GM12864 (cell line): ENCODE measurements around the gene ADCK2.

Experiments
- DNase-seq: peaks from one replicate; pipeline ENCODE4 v3.0.0-alpha.2; 2011; ENCODE audit warnings: low read depth
- H3K4me3 ChIP-seq: 2 replicates; pipeline ENCODE4 v1.5.1; 2011; ENCODE audit warnings: mild to moderate bottlenecking, low read depth, low read length, control low read depth
- TF ChIP-seq, protein P1 (sequence below): IDR thresholded peaks from 2 replicates; pipeline ENCODE4 v1.5.1; 2011; ENCODE audit warnings: low read depth, mild to moderate bottlenecking, moderate library complexity, low read length, control low read depth, inconsistent platforms; ENCODE audit errors: missing control alignments

ADCK2 gene

GRCh38 chr7:140696024-140696679 lies 23.4 kb downstream of the ADCK2 start:
- DNase-seq: peak; percentile 56
- peak overlapping the region; percentile 94 for H3K4me3 ChIP-seq
- TF ChIP-seq, protein P1, sequence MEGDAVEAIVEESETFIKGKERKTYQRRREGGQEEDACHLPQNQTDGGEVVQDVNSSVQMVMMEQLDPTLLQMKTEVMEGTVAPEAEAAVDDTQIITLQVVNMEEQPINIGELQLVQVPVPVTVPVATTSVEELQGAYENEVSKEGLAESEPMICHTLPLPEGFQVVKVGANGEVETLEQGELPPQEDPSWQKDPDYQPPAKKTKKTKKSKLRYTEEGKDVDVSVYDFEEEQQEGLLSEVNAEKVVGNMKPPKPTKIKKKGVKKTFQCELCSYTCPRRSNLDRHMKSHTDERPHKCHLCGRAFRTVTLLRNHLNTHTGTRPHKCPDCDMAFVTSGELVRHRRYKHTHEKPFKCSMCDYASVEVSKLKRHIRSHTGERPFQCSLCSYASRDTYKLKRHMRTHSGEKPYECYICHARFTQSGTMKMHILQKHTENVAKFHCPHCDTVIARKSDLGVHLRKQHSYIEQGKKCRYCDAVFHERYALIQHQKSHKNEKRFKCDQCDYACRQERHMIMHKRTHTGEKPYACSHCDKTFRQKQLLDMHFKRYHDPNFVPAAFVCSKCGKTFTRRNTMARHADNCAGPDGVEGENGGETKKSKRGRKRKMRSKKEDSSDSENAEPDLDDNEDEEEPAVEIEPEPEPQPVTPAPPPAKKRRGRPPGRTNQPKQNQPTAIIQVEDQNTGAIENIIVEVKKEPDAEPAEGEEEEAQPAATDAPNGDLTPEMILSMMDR: no peak

DNA sequence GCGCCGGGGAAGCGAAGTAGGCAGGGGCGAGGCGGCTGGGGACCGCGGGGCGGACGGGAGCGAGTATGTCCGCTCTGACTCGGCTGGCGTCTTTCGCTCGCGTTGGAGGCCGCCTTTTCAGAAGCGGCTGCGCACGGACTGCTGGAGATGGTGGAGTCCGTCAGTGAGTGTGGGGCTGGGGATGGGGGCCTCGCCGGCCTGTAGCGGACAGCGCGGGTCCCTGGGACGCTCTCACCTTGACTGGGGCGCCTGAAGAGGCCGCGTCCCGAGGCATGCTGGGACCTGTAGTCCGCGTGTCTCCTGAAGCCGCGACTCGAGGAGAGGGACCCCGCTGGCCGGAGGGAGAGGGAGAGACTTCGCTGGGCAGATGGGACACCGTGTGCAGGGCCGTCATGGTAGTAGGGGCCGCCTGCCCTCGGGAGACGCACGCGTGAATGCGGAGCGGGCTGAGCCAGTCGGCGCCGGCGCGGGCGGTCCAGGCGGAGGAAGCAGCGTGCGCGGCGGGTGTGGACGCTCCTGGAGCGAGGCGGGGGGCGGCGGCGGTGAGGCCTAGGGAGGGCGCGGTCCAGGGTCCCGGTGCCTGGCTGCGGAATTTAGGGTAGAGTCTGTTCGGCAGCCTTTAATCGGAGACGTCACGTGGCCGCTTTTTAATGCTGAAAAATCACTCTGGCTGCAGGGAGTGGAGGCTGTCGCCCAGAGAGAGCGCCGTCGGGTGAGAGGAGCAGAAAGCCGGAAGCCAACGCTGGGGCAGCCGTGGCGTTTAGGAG lies 24.1 kb downstream of the ADCK2 start, which contains the start of gene NDUFB2:
TSS of gene NDUFB2 (plus strand) at position 29 of the 767 bp plus-strand sequence. CDS start at position 66, 37 bp downstream.
- TF ChIP-seq, protein P1: no peak
- DNase-seq: peak; percentile 48
- peak within 1 kb of the TSS; percentile 94 for H3K4me3 ChIP-seq

DNA sequence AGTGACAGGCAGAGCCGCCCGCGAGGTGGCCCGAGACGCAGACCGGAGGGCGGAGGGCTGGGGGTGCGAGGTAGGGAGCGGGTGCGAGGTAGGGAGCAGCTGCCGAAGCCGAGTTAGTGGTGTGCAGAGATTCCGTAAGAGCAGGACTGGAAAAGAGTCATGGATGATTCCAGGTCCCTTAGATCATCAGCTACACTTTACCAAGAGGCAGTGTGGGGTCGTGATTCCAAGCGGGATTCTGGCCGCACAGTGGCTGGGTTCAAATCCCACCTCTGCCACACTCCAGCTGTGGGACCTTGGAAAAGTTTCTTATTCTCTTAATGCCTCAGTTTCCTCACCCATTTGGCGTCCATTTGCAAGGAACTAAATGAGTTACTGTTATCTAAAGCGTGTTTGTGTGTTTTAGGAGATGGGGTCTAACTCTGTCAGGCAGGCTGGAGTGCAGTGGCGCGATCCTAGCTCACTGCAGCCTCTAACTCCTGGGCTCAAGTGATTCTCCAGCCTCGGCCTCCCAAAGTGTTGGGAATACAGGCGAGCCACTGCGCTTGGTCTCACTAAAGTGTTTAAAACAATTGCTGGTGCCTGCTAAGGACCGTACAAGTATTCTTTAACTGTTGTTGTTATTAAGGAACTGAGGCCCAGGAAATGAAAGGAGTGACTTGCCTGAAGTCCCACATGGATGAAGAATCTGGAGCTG lies 24.9 kb downstream of the ADCK2 start:
- DNase-seq: no peak
- TF ChIP-seq, protein P1: no peak
- peak overlapping the region; percentile 94 for H3K4me3 ChIP-seq

DNA sequence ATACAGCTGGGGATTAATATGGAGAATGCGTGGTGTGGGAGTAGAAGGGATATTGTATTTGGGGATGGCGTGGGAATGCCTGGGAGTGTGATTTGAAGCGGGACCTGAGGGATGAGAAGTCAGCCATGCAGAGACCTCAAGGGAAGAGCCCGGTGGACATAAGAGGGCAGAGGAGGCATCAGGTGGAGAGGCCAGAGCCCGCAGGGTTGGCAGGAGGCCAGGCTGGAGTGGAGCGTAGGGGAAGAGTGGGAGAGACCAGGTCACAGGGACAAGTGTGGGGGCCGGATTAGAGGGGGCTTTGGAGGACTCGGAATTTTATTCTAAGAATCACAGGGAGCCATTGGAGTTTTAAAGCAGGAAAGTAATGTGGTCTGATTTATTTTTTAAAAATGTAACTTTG lies 25.7 kb downstream of the ADCK2 start:
- TF ChIP-seq, protein P1: no peak
- no peak overlapping the region for H3K4me3 ChIP-seq
- no peak for DNase-seq

- DNase-seq: no peak
- H3K4me3 ChIP-seq: no peak overlapping the region
- TF ChIP-seq, protein P1: no peak
Observed at GRCh38 chr7:140702774-140703173, 30.0 kb downstream of the ADCK2 start.

DNA sequence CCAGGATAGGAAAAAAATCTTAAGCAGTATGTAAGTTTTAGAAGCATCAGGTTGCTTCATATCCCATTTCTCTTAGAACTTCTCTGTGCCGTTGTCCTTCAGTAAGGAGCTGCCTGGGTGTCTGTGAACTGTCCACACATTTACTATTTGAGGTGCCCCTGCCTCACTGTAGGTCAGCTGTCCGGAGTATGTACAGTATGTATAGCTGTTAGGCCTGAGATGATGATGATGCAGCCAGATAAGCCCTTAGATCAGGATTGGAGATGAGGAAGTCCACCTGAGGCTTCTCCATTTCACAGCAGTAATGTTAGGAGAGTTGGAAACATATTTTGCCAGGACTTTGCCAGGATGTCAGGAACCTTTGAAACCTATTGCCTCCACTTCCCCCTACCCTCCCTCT lies 31.5 kb downstream of the ADCK2 start:
- H3K4me3 ChIP-seq: no peak overlapping the region
- no peak for DNase-seq
- TF ChIP-seq, protein P1: no peak
